Neural crest cell (in vitro differentiated cells): ENCODE data around the gene RALGPS1. TPM values are rescaled to one million over a fixed set of nuclear protein-coding genes. Genes with fewer than 3 reads are reported as not detected.

ENCODE experiments used
- DNase-seq: peaks from one replicate; pipeline ENCODE4 v3.0.0; 2021; ENCODE audit warnings: low read depth, mixed read lengths, low spot score
- H3K27ac Mint-ChIP-seq: one replicate; pipeline ENCODE4 v1.8.0; 2021; ENCODE audit warnings: mild to moderate bottlenecking, mixed read lengths; ENCODE audit not compliant: unreplicated experiment
- H3K27me3 Mint-ChIP-seq: 2 replicates; pipeline ENCODE4 v1.8.0; 2021; ENCODE audit warnings: low read depth, mild to moderate bottlenecking, mixed read lengths
- H3K36me3 Mint-ChIP-seq: 2 replicates; pipeline ENCODE4 v1.8.0; 2021; ENCODE audit warnings: low read depth, mild to moderate bottlenecking, mixed read lengths
- H3K4me1 Mint-ChIP-seq: 2 replicates; pipeline ENCODE4 v1.8.0; 2021; ENCODE audit warnings: mixed read lengths
- H3K4me3 Mint-ChIP-seq: one replicate; pipeline ENCODE4 v1.8.0; 2021; ENCODE audit warnings: mild to moderate bottlenecking, mixed read lengths
- H3K9me3 Mint-ChIP-seq: 2 replicates; pipeline ENCODE4 v1.8.0; 2021; ENCODE audit warnings: mixed read lengths
- CTCF ChIP-seq: fragments of 200-600 bp; sonication (generic); conservative IDR thresholded peaks from 2 replicates; pipeline ENCODE4 v1.5.0; 2021; ENCODE audit warnings: antibody characterized with exemption, mild to moderate bottlenecking
- total RNA-seq: library from RNA; stranded (reverse); gene quantifications from 2 replicates; pipeline ENCODE4 v1.2.1, GENCODE V29; 2021

The RALGPS1 gene
- total RNA-seq, 1 donor from 2014 or later: 11.7 TPM

GRCh38 chr9:127188396-127188795 is 273.8 kb downstream of the RALGPS1 start:
- Mint-ChIP-seq H3K9me3 (no peaks in the 10 kb centered on the region), H3K27ac (no peak overlapping the region), H3K36me3 (no peaks in the 10 kb centered on the region), H3K27me3 (no peaks in the 10 kb centered on the region), H3K4me3 (no peak overlapping the region), H3K4me1 (peaks cover 15% of the 10 kb centered on the region)
- DNase-seq: no peak
- TF ChIP-seq CTCF: no peak

GRCh38 chr9:127189628-127190027 is 275.0 kb downstream of the RALGPS1 start:
- Mint-ChIP-seq H3K27me3 (no peaks in the 10 kb centered on the region), H3K9me3 (no peaks in the 10 kb centered on the region), H3K4me3 (no peak overlapping the region), H3K4me1 (peaks cover 11% of the 10 kb centered on the region), H3K27ac (no peak overlapping the region), H3K36me3 (no peaks in the 10 kb centered on the region)
- DNase-seq: no peak
- no peak for TF ChIP-seq CTCF

- Mint-ChIP-seq H3K4me3 (no peak overlapping the region), H3K36me3 (no peaks in the 10 kb centered on the region), H3K9me3 (no peaks in the 10 kb centered on the region), H3K27me3 (no peaks in the 10 kb centered on the region), H3K27ac (no peak overlapping the region), H3K4me1 (no peaks in the 10 kb centered on the region)
- TF ChIP-seq CTCF: no peak
- DNase-seq: no peak
Observed at GRCh38 chr9:127192744-127193143, 278.2 kb downstream of the RALGPS1 start.

- H3K4me3 Mint-ChIP-seq: no peak overlapping the region
- no peak for DNase-seq
- no peaks in the 10 kb centered on the region for H3K4me1 Mint-ChIP-seq
- no peaks in the 10 kb centered on the region for H3K27me3 Mint-ChIP-seq
- no peak for TF ChIP-seq CTCF
- H3K9me3 Mint-ChIP-seq: no peaks in the 10 kb centered on the region
- no peaks in the 10 kb centered on the region for H3K36me3 Mint-ChIP-seq
- H3K27ac Mint-ChIP-seq: no peak overlapping the region
Observed at GRCh38 chr9:127193483-127193882, 278.9 kb downstream of the RALGPS1 start.

- Mint-ChIP-seq H3K27me3 (no peaks in the 10 kb centered on the region), H3K9me3 (no peaks in the 10 kb centered on the region), H3K4me3 (no peak overlapping the region), H3K36me3 (no peaks in the 10 kb centered on the region), H3K27ac (no peak overlapping the region), H3K4me1 (no peaks in the 10 kb centered on the region)
- no peak for TF ChIP-seq CTCF
- DNase-seq: no peak
Observed at GRCh38 chr9:127194881-127195713, 280.5 kb downstream of the RALGPS1 start.
